COLO668 (cell line): ENCODE data around the gene DGKB.
A peak's percentile ranks its signal among the peaks of the same experiment; 100 is the strongest.

Experiments
- DNase-seq: peaks from one replicate; lab custom pipeline; 2025; ENCODE audit not compliant: unreplicated experiment; lab: John Stamatoyannopoulos, UW

Gene DGKB

DNA sequence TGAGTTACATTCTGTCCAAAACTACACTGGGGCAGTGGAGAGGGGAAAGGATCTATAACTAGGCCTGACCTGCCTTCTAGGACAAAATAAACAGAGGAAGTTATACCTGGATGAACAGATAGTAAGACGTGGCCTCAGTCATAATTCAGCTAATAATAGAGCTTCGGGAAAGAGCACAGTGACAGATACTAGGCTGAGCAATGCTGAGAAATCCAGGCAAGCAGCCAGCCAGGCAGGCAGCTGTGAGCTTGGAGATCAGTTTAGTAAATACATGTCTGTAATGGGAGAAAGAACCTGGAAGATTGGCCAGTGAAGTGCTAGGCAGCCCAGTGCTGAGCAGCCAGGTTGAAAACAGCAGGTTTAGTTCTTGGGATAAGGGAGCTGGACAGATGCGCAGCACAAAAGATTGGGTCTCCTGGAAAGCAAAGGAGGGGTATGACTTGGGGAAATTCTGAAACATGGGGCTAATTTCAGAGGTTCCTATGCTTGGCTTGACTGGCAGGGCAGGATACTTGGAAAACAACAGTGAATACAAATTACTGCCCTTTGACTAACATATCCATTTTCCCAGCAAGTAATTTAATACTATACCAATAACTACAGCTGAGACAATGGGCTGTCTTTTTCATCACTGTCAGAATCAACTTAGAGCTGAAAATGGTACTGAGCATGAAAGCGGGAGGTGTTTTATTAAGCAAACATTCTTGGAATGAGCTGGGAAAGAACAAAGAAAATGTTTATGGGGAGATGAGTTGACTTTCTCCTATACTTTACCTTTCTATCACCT, 140.8 kb downstream of the DGKB start:
- DNase-seq: peak; percentile 88

DNA sequence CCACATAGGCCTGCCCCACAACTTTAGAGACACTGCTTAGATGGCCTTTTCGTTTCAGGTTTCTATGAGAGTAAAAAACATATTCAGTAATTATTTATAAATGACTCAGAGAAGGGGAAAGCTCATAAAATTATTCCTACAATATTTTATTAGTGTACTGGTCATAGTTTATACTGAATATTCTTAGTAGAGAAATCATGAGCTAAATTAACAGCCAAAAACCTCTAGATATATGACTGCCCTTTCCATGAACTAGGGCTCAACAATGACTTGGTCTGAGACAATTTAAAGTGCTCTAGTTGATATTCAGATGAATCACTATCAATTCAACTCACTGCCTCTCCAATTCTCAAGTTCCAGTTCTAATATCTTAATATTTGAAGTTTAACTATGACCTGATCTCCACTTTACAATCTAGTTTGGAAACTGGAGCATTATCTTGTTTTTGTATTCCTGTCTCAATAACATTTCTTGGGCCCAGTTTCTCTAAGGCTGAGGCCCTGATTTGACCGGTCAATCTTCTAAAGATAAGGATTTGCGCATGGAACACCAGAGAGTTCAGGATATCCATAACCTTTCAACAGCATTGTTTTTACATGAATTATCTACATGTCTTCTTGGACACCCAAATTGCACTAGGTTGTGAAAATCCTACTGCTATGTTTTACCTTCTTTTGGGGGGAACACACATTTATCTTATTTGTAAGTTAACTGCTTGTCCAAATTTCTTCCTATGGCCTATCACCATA, 141.6 kb downstream of the DGKB start:
- DNase-seq: no peak

DNA sequence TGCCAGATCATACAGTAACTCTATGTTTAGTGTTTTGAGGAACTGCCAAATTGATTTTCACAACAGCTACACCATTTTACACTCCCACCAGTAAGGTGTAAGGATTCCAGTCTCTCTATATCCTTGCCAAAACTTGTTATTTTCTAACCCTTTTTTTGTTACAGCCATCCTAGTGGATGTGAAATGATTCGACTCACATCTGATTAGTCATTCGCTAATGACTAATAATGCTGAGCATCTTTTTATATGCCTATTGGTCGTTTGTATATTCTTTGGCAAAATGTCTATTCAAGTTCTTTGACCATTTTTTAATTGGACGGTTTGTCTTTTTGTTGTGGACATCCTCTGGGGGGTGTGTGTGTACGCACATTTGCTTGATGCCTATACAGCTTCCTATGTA, 142.8 kb downstream of the DGKB start:
- DNase-seq: no peak

DNA sequence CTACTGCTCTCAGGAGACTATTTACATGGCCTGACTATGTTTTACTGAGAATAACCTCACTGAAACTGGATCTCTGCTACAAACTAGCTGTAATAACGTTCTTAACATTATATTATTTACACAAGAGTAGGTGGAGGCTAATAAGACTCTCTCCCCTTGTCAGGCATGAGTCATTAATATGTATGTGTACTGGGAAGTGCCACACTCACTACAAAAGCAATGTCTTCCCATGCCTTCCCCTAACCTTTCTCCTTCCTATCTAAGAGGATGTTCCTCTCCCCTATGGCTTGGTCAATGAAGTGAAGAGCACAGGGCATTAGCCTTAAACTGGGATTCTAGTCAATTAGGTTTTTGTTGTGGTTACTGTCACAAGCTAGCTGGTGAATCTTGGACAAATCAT, 147.9 kb downstream of the DGKB start:
- no peak for DNase-seq

DNA sequence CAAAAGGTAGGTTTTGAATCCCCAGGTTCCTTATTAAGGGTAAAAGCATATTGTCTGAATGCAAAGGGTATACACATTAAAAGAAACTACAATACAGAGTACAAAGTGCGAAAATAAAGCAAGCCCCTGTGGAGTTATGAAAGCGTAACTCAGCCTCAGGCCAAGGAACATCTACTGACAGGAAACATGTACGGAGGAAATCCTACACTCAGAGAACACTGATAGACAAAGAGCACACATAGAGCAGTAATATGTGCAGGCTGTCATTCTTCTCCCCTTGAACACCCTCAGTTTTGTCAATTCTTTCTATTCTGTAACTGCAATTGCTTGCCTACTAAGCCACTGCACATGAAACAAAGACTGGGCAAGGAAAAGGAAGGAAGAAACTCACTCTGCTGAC, 150.2 kb downstream of the DGKB start:
- DNase-seq: no peak

DNA sequence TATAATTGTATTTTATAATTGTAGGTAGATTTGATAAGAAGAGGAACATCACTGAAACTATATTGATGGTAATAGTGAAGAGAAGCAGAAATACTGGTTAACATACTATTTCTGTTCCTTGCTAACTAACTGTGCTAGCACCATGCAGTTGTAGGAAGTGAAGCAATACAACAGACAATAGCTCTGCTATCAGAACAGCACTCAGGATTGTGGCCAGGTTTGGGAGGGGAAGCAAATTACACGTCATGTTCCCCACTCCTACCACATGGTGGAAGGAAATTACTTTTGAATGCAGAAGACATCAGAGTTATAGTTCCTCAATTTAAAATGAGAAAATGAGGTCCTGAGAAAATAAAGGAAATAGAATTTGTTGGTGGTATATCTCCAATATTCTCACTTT, 151.1 kb downstream of the DGKB start:
- no peak for DNase-seq

- DNase-seq: no peak
Observed at GRCh38 chr7:14748461-14748860, 154.1 kb downstream of the DGKB start.

DNA sequence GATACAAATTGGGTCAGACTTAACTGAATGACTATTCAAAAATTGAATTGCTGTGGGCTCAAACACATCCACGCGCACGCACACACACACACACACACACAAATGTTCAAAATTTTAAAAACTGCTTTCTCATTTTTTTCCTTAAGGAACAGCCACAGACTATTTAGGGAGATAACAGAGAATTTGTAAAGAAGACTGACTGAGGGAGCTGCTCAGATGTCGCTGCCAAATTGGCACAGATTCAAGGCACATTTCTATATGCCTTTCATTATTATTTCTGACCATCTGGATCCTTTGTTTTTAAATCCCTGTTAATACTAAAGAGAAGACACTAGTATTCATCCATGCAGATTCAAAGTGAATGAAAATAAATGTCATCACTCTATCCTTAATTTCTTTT, 154.8 kb downstream of the DGKB start:
- DNase-seq: no peak

- no peak for DNase-seq
Observed at GRCh38 chr7:14745076-14745475, 157.5 kb downstream of the DGKB start.

DNA sequence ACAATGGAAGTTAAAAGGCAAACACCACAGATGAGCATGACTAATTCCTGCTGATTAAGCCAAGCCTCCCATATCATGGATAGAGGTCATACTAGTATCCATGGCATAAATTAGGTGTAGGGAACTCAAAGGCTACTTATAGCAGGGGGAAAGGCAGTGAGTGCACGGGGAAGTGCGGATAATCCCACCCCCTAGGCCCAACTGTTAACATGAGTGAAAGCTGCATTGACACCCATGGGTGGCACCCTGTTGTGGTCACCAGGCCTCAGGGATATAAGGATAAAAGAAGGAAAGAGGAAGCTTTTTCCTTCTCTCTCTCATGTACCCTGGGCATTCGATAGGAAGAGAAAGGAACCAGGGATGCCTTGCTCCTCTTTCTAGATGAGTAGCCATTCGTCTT, 161.9 kb downstream of the DGKB start:
- DNase-seq: no peak

DNA sequence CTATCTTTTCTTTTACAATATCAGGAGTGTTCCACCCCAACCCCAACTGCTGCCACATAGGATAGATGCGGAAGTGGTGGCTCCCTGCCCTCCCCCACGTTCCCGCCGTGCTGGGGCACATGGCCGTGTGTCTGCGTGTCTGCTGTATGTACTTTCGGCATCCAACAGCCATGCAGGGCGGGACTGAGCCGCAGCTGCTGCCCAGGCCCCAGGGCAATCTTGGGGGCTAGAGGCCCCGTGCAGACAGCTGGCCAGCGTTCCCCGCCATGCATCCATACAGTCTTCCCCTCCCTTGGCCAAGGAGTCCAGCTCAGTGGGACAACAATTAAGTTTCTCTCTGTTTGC, 162.7 kb downstream of the DGKB start:
- DNase-seq: no peak

DNA sequence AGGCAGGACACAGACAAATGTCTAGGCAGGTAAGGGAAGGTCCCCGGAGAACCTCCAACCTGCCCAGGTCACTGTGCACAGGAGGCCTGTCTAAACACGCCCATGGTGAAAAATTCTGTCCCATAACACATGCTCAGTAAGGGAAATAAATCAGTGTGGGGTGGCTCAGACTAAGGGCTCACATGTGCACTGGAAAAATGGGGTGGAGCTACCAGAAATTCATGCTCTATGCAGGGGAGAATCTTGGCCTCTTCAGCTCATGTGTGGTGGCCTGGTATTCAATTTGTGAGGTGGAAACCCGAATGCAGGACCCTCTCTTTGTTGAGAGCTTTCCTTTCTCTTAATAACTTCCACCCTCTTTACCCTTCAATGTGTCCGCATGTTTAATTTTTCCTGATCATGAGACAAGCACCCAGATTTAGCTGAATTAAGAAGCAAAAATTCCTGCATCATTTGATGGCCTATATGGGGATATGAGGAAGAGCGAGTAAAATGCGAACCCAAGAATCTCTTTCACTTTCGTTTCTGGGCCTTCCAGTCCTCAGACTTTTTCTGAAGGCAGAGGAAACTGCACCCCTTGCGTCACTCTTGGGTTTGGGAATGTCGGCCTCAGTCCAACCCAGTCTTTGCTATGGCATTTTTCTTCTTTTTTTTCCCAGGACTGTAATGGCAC, 163.2 kb downstream of the DGKB start:
- DNase-seq: no peak

DNA sequence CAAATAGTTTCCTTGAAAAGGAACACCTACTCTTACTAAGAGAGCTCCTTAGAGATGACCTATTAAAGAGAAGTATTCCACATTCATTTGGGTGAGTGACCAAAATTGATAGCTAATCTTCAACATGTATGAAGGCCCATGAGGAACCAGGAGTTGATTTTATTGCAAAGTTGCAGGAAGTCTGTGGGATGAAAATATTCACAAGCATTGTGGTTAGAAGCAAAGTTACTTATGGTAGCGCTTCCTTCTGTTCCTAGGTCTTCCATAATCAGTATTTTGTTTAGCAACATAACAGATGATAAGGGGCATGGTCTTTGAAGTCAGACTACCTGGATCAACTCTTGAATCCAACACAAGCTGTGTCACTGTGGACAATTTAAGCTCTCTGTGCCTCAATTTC, 164.5 kb downstream of the DGKB start:
- no peak for DNase-seq

GRCh38 chr7:14734839-14735321, 167.7 kb downstream of the DGKB start:
- no peak for DNase-seq

- no peak for DNase-seq
Observed at GRCh38 chr7:14720785-14721184, 181.8 kb downstream of the DGKB start.

DNA sequence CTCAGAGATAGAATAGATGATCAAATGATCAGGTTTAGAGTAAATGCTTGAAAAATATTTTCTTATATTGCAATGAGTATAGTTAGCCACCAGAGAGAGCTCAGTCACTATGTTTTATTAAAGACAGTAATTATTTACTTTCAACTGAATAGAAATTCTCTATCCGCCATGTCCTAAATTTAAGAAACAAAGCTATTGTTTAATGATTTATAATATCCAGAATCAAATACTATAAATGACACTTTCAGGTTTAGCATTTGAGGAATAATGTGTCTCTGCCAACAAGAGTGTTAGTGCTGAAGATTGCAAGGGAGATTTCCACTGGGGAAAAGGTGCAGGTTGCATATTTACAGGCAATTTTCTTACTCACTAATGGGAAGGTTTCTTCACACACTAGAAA, 184.7 kb downstream of the DGKB start:
- no peak for DNase-seq

DNA sequence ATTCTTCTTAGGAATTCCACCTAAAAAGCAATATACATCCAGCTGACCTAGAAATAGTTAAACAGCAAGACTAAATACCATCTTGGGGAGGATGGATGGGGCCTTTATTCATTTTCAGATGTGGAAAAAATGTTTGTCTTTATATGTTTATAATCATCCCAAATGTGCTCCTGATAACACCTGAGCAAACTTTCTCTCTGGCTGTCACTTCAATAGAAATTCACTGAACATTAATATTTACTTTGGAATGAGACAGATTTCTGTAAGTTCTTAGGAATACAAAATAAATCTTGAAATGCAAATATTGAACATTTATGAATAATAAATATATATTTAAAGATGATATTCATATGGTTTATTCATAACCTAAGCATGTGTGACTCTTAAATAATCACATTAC, 185.4 kb downstream of the DGKB start:
- no peak for DNase-seq

GRCh38 chr7:14714161-14714728, 188.3 kb downstream of the DGKB start:
- no peak for DNase-seq

- no peak for DNase-seq
Observed at GRCh38 chr7:14698239-14698638, 204.3 kb downstream of the DGKB start.

DNA sequence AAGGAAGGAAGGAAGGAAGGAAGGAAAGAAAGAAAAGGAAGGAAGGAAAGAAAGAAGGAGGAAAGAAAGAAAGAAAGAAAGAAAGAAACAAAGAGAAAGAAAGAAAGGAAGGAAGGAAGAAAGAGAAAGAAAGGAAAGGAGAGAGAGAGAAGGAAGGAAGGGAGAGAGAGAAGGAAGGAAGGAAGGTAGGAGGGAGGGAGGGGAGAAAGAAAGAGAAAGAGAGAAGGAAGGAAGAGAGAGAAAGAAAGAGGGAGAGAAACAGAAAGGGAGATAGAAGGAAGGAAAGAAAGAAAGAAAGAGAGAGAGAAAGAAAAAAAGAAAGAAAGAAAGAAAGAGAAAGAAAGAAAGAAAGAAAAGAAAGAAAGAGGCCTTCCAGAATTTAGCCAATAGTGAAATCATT, 204.9 kb downstream of the DGKB start:
- no peak for DNase-seq

GRCh38 chr7:14691597-14692203, 210.9 kb downstream of the DGKB start:
- peak; percentile 59 for DNase-seq
